Heart left ventricle (tissue), 16 donors: Measurements from ENCODE around the gene TP53. TPM values are rescaled to one million over a fixed set of nuclear protein-coding genes. Genes with fewer than 3 reads are reported as not detected.

Source experiments
- ATAC-seq, 4 donors: fragments of 200-7000 bp; cut with Tn5 transposase; one replicate each; pipeline ENCODE4 v1.9.1; 2020 to 2022; ENCODE audit warnings: moderate library complexity in 4 of 4, mild to moderate bottlenecking in 3 of 4, moderate number of reproducible peaks in 1 of 4
- DNase-seq, 5 donors: peaks; one replicate each; pipeline ENCODE4 v3.0.0-alpha.2; 2020
- H3K27ac ChIP-seq, 12 donors: fragments of 200-600 bp; sonication (generic) in 4 of 12; one replicate each; pipeline versions ENCODE4 v1.5.0 to v1.8.0; 2016 to 2022; ENCODE audit warnings: mild to moderate bottlenecking in 2 of 12
- H3K27me3 ChIP-seq, 9 donors: fragments of 200-600 bp; sonication (generic) in 2 of 9; one replicate each; pipeline versions ENCODE4 v1.5.1 to v1.8.0; 2016 to 2022; ENCODE audit warnings: mild to moderate bottlenecking in 3 of 9
- H3K36me3 ChIP-seq, 9 donors: fragments of 200-600 bp; sonication (generic) in 2 of 9; one replicate each; pipeline versions ENCODE4 v1.5.0 to v1.8.0; 2018 to 2022; ENCODE audit warnings: mild to moderate bottlenecking in 2 of 9
- H3K4me1 ChIP-seq, 12 donors: fragments of 200-600 bp; sonication (generic) in 4 of 12; one replicate each; pipeline versions ENCODE4 v1.5.0 to v1.8.0; 2016 to 2022; ENCODE audit warnings: mild to moderate bottlenecking in 3 of 12
- H3K4me3 ChIP-seq, 12 donors: fragments of 200-600 bp; sonication (generic) in 4 of 12; one replicate each; pipeline versions ENCODE4 v1.5.0 to v1.8.0; 2017 to 2022; ENCODE audit warnings: mild to moderate bottlenecking in 9 of 12, moderate library complexity in 4 of 12
- H3K9me3 ChIP-seq, 12 donors: fragments of 200-600 bp; sonication (generic) in 4 of 12; one replicate each; pipeline versions ENCODE4 v1.5.0 to v1.8.0; 2016 to 2022; ENCODE audit warnings: mild to moderate bottlenecking in 1 of 12
- POLR2A ChIP-seq, 2 donors: fragments of 450-650 bp; IDR thresholded peaks; one replicate each; pipeline ENCODE4 v1.6.1; 2017; ENCODE audit warnings: antibody characterized with exemption in 2 of 2, mild to moderate bottlenecking in 2 of 2, moderate library complexity in 2 of 2
- WGBS, 4 donors: extraction: QIAGEN DNeasy Blood & Tissue Kit in 2 of 4; methylation state at CpG; one replicate each; pipeline versions ENCODE4 v1.1.5 to v1.1.7; 2013 to 2018; 5-methylcytosine and 5-hydroxymethylcytosine counted together
- intact Hi-C, 10 donors: fragments of 100-400 bp; cut with DNase I; formaldehyde crosslinking; loops; one replicate each; pipeline versions ENCODE4 v1.11.1 to v1.14.2; 2022
- polyA plus RNA-seq, 2 donors: library from polyadenylated mRNA; stranded (reverse); fragments of 200-250 nt; gene quantifications; one replicate each; pipeline ENCODE4 v1.2.3, GENCODE V29; 2013
- total RNA-seq, 9 donors: library from RNA; depleted of rRNA in 2 of 9; stranded (reverse); fragments of >200 nt in 2 of 9; fragmentation: NEBNext Ultra II Directional in 3 of 9; extraction: Animal tissue kit (Norgen Biotek cat#: 25700) in 3 of 9; gene quantifications; one replicate each; pipeline versions ENCODE4 v1.1.0 to v1.2.4, GENCODE V29; 2016 to 2023
- TF ChIP-seq, protein P1 (sequence below), 12 donors: fragments of 200-600 bp; sonication (generic) in 4 of 12; IDR thresholded peaks; one replicate each; pipeline versions ENCODE4 v1.5.0 to v1.8.0; 2018 to 2022; ENCODE audit warnings: antibody characterized with exemption in 12 of 12, mild to moderate bottlenecking in 5 of 12
- donor health status: ischemic (EF 13 %, LVEDD 7.1; RV severe dilation, severe dysfunction).
- donor health status: healthy with polysubstance abuse.
- donor health status: DM: no; HTN: yes; CAD: no.
- donor health status: DM: no; HTN: no; CAD: no.
- donor health status: ischemic (EF 25% LVEDD 6.9; RV normal size, moderate dysfunction).
- donor health status: ischemic (EF 25% LVEDD 5.7; RV mildly dilated, moderate dysfunction).
- donor health status: healthy.
- donor health status: DM: yes; HTN: yes; CAD: no.
- donor health status: ischemic (EF 35%, LVEDD 5.7; RV mildly dilated, moderate dysfunction).
- donor health status: nonischemic (EF 11% LVEDD 7.7; RV severe dilation, severe dysfunction).
- donor health status: DM: yes; HTN: yes; CAD: no.
- donor health status: PGD.
- donor health status: ischemic (EF 29% LVEDD 5.4; RV normal size, mild dysfunction).
- donor health status: nonischemic (EF 23%, LVEDD 6.1; RV moderate dilation, normal function).

The TP53 gene
- total and polyA plus RNA-seq, 11 donors, result 6.8 to 44.6 (median 12.5) TPM

DNA sequence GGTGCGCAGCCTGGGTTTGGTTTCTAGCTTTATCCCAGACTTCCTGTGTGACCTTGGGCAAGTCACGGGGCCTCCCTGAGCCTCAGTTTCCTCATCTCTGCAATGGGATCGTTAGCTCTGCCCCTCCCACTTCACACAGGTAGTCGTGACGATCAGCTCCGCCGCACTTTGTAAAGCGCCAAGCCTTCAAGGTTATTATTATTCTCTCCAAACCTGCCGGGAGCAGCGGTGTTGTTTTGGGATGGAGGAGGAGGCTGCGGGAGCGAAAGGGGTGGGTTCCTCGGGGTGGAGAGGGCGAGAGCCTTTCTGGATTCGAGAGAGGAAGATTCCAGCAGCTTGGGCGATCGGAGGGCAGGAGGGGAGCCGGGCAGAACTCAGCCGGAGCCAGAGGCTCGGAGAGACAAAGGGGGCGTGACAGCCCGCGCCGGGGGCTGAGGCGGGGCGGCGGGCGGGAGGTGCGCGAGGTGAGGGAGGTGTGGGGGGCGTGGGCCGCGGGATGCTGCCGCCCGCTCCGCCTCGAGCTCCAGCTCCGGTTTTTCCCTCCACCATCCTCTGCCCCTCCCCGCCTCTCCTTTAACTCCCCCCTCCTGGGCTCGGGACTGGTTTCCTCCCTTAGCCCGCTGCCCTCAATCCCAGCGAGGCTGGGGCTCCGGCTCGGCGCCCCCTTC lies 17.4 kb upstream of the TP53 start, which contains the start of gene EFNB3:
EFNB3 (plus strand) TSS at position 602 of the 668 bp plus-strand sequence. CDS start 397 bp downstream, outside the sequence.
- peaks cover 13 to 41% (median 25%) of the 10 kb centered on the region in 9 donors for H3K27me3 ChIP-seq
- TF ChIP-seq, protein P1, sequence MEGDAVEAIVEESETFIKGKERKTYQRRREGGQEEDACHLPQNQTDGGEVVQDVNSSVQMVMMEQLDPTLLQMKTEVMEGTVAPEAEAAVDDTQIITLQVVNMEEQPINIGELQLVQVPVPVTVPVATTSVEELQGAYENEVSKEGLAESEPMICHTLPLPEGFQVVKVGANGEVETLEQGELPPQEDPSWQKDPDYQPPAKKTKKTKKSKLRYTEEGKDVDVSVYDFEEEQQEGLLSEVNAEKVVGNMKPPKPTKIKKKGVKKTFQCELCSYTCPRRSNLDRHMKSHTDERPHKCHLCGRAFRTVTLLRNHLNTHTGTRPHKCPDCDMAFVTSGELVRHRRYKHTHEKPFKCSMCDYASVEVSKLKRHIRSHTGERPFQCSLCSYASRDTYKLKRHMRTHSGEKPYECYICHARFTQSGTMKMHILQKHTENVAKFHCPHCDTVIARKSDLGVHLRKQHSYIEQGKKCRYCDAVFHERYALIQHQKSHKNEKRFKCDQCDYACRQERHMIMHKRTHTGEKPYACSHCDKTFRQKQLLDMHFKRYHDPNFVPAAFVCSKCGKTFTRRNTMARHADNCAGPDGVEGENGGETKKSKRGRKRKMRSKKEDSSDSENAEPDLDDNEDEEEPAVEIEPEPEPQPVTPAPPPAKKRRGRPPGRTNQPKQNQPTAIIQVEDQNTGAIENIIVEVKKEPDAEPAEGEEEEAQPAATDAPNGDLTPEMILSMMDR (IDR thresholded peaks at IDR 0.05), result no peak
- TF ChIP-seq POLR2A (IDR thresholded peaks at IDR 0.05), result no peak
- no peaks in the 10 kb centered on the region for H3K9me3 ChIP-seq
- intact Hi-C loops, result no loop called here
- H3K36me3 ChIP-seq, result peaks cover 0 to 21% (median 13%) of the 10 kb centered on the region in 9 donors
- H3K4me3 ChIP-seq, result peak within 1 kb of the TSS; percentile 7 to 54 (median 46)
- H3K4me1 ChIP-seq, result peaks cover 5 to 29% (median 15%) of the 10 kb centered on the region in 12 donors
- WGBS, 4 donors, result 1 to 4% (median 2%) methylated on average over 24 to 45 of the region's 45 CpGs
- DNase-seq, result peak in 1 of 5 donors; percentile 10
- peak in 1 of 4 donors; percentile 7 for ATAC-seq
- H3K27ac ChIP-seq, result no peak within 1 kb of the TSS

DNA sequence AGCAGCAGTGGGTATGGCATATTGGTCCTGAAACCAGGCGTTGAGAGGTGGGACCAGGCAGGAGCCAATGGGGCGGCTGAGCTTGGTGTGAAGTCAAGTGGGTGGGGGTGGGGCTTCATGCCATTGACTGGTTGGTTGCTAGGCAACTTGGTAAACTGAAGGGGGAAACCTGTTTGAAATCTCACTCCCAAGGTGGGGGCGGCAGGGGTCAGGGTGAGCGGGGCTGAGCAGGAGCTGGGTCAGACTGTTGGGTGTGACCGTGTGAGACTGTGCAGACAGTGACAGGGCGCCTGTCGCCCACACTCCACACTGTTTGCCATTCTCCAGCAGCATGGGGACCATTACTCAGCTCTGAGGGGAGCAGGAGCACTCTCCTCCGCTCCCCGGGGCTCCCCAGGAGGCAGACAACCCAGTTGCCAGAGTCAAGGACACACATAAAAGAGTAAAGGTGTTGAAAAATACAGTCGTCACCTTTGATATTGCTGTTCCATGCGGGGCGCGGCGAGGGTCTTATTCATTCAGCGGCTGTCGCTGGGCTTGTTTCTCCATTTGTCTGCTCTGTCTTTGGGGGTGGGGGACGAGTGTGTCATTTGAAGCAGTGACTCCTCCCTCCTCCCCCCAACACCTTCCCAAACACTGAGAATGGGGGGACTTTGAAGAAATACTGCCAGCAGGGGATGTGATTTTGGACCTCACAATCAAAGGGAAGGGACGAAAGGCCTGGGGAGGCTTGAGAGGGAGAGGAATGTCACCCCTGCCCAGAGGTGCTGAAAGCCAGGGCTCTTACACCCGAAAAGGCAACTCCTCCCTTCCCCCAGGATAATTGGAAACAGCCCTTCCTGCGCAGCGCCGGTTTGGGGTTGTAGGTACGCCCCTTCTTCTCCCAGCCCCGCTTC lies 16.5 kb upstream of the TP53 start:
- ATAC-seq (peak in 3 of 4 donors; percentile 62 to 79 (median 79)), DNase-seq (peak in 3 of 5 donors; percentile 30 to 51 (median 34))
- no peak for TF ChIP-seq POLR2A (IDR thresholded peaks at IDR 0.05)
- TF ChIP-seq, protein P1 (IDR thresholded peaks at IDR 0.05), result no peak
- Histone ChIP-seq H3K4me1 (peaks cover 5 to 29% (median 15%) of the 10 kb centered on the region in 12 donors), H3K36me3 (peaks cover 0 to 21% (median 13%) of the 10 kb centered on the region in 9 donors), H3K27me3 (peaks cover 13 to 40% (median 25%) of the 10 kb centered on the region in 9 donors), H3K9me3 (no peaks in the 10 kb centered on the region), H3K4me3 (peak overlapping the region in 3 of 12 donors; percentile 14 to 28 (median 15)), H3K27ac (no peak overlapping the region)
- intact Hi-C loops, result no loop called here
- whole genome bisulfite sequencing, 4 donors, result 25 to 38% (median 29%) methylated on average over 21 to 24 of the region's 24 CpGs

DNA sequence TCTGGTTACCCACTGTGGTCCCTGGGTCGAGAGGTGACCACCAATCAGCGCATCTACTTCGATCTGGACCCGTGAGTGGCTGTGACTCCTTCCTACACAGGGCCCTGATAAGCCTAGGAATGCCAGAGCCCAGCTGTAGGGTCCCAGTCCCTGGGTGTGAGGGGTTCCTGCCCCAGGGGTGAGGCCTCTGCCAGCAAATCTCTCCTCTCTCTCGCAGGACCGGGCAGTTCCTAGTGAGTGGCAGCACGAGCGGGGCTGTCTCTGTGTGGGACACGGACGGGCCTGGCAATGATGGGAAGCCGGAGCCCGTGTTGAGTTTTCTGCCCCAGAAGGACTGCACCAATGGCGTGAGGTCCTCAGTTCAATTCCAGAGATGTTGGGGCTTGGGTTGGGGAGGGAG lies 15.5 kb upstream of the TP53 start:
- H3K36me3 ChIP-seq, result peaks cover 0 to 21% (median 13%) of the 10 kb centered on the region in 9 donors
- H3K27me3 ChIP-seq, result peaks cover 13 to 40% (median 25%) of the 10 kb centered on the region in 9 donors
- H3K9me3 ChIP-seq, result no peaks in the 10 kb centered on the region
- TF ChIP-seq, protein P1 (IDR thresholded peaks at IDR 0.05), result no peak
- TF ChIP-seq POLR2A (IDR thresholded peaks at IDR 0.05), result no peak
- no peak for DNase-seq
- H3K27ac ChIP-seq, result no peak overlapping the region
- ATAC-seq, result no peak
- no peak overlapping the region for H3K4me3 ChIP-seq
- intact Hi-C loops, result no loop called here
- 75 to 90% (median 84%) methylated on average over 6 to 13 of the region's 13 CpGs for WGBS, 4 donors
- peaks cover 5 to 29% (median 15%) of the 10 kb centered on the region in 12 donors for H3K4me1 ChIP-seq
